H1 (cell line): Measurements from ENCODE around the gene MGLL. TPM values are rescaled to one million over a fixed set of nuclear protein-coding genes. Genes with fewer than 3 reads are reported as not detected.

Source experiments
- ASH2L ChIP-seq: fragments of 200-600, 300-600 bp; sonication (generic); IDR thresholded peaks from one replicate; pipeline ENCODE4 v1.7.1; 2017; ENCODE audit warnings: low read length
- GTF2F1 ChIP-seq: IDR thresholded peaks from 2 replicates; pipeline ENCODE4 v1.6.1; 2012; ENCODE audit warnings: low read depth, low read length, improper control_type of control experiment, borderline replicate concordance
- JUND ChIP-seq: IDR thresholded peaks from 2 replicates; pipeline ENCODE4 v1.6.1; 2011; ENCODE audit warnings: mild to moderate bottlenecking, improper control_type of control experiment, low read length
- KDM4A ChIP-seq: IDR thresholded peaks from one replicate; pipeline ENCODE4 v1.7.1; 2012; ENCODE audit warnings: low read depth, mild to moderate bottlenecking, moderate library complexity, low read length, inconsistent platforms; ENCODE audit not compliant: severe bottlenecking
- PHF8 ChIP-seq: fragments of 200-600 bp; sonication (generic); conservative IDR thresholded peaks from 2 replicates; pipeline ENCODE4 v1.7.1; 2012; ENCODE audit warnings: low read depth, mild to moderate bottlenecking, inconsistent platforms, low read length, moderate library complexity
- POLR2A ChIP-seq, 2 experiments: IDR thresholded peaks; 1 replicate in 1 of 2; 2 replicates in 1 of 2; pipeline ENCODE4 v1.6.1; 2011; ENCODE audit warnings: low read depth in 2 of 2, low read length in 2 of 2, mild to moderate bottlenecking in 2 of 2; ENCODE audit errors: control extremely low read depth in 1 of 2
- RAD21 ChIP-seq, 2 experiments: IDR thresholded peaks in 1 of 2; conservative IDR thresholded peaks in 1 of 2; 2 replicates each; pipeline ENCODE4 v1.6.1; 2011; ENCODE audit warnings: low read depth in 2 of 2, low read length in 2 of 2, improper control_type of control experiment in 1 of 2, inconsistent platforms in 1 of 2, mild to moderate bottlenecking in 1 of 2, moderate library complexity in 1 of 2
- RXRA ChIP-seq: IDR thresholded peaks from 2 replicates; pipeline ENCODE4 v1.6.1; 2011; ENCODE audit warnings: low read depth, mild to moderate bottlenecking, low read length, moderate library complexity; ENCODE audit not compliant: insufficient read depth
- polyA plus RNA-seq, 7 experiments: library from polyadenylated mRNA; depleted of rRNA in 3 of 7; stranded (reverse) in 5 of 7; unstranded in 2 of 7; fragments of >200 nt in 5 of 7; fragments of 200-250 nt in 2 of 7; gene quantifications; 1 replicate in 5 of 7; 2 replicates in 1 of 7; 4 replicates in 1 of 7; pipeline versions ENCODE4 v1.2.1 to v1.2.3, GENCODE V29; 2011 to 2013; ENCODE audit warnings: missing spikeins in 2 of 7, mixed read lengths in 2 of 7
- total RNA-seq: library from RNA; stranded (reverse); fragmentation: NEBNext Ultra II Directional; extraction: Animal tissue kit (Norgen Biotek cat#: 25700); gene quantifications from 2 replicates; pipeline ENCODE4 v1.2.1, GENCODE V29; 2021

MGLL gene
- total and polyA plus RNA-seq, 2 of the 8 experiments (the other 6 are each of a cell fraction or from before 2014, with no cell fraction given): 0.05 to 0.34 TPM

- TF ChIP-seq ASH2L (no peak), RAD21 (IDR thresholded peaks at IDR 0.05 in 1 of 2, conservative IDR thresholded peaks at IDR 0.05 in 1 of 2; ENCODE audit: low read depth in 2 of 2, low read length in 2 of 2) (peak; percentile 48 to 61), PHF8 (no peak), KDM4A (no peak), RXRA (no peak), GTF2F1 (no peak), POLR2A (IDR thresholded peaks at IDR 0.05; ENCODE audit: control extremely low read depth in 1 of 2, low read depth in 2 of 2, low read length in 2 of 2) (no peak), JUND (no peak)
Measured at GRCh38 chr3:127791221-127791913, 30.9 kb downstream of the MGLL start (continued).
